Activated T-cell treated with anti-CD3 and anti-CD28 coated beads for 1 hour (primary cell): ENCODE data around the gene MARK2.

Experiments used
- DNase-seq: peaks from one replicate; pipeline ENCODE4 v3.0.0-alpha.2; 2020; ENCODE audit warnings: low read depth

Gene MARK2

DNA sequence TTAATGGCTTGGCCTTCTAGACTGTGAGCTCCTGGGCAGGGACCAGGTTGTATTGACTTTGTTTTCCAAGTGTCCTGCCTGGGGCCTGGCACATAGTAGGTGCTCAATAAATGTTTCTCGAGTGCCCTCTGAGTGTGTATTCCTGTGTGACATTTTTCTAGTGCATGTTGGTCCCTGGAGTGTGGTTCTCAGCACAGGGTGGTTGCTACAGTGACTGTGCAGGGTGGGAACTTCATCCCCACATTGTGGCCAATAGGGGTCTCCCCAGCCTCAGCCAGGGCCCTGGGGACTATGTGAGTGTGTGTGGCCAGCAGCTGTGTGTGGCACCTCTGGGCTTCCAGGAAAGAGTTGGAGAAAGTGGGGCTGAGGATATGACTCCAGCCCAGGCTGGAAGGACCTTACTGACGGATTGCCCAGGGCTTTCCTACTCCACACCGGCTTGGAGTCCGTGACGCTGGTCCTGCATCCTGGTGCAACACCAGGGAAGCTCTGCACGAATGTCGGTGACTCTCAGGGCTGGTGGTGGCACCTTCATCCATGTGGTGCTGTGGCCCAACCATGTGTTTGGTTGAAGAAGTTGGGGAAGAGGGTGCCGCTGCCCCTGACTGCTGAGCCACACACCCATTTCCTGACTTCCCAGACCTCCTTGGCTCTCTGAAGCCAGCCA lies 9.0 kb upstream of the MARK2 start:
- no peak for DNase-seq

DNA sequence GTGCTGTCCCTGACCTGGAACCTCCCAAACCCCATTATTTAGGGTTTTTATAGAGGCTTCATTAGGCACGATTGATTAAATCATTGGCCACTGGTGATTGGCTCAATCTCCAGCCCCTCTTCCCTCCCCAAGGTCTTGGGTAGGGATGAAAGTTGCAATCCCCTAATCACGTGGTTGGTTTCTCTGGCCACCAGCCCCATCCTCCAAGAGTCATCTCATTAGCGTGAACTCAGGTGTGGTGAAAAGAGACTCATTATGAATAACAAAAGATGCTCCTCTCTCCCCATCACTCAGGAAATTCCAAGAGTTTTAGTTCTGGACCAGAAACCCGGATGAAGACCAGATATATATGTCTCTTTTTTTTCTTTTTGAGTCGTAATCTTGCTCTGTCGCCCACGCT lies 7.6 kb upstream of the MARK2 start:
- no peak for DNase-seq

DNA sequence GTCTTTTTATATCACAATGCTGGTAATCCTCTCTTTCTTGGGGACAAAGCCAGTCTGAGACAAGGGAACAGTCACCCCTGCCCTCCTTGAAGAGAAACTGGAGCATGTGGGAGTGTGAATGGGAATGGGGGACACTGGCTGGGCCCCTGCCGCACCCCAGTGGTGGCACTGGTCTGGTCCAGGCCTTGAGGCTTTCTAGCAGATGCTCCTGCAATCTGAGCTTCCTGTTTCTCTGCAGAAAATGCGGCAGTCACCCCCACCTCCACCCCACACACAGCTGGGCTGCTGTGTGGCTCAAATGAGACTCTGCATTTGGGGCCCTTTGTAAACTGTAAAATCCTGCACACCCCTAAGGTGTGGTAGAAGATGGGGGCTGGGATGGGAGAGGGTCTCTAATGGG lies 6.6 kb upstream of the MARK2 start:
- DNase-seq = no peak

DNA sequence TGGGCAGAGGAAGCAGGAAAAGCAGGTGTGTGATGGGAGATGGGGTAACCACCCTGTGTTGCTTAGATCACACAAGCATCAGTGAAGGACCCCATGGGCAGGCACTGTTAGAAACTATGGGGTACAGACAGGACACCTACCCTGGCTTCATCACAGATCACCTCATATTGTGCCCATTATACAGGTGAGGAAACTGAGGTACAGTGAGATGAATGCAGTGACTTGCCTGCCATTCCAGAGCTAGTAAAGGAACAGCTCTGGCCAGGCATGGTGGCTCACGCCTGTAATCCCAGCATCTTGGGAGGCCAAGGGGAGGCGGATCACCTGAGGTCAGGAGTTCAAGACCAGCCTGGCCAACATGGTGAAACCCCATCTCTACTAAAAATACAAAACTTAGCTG lies 5.9 kb upstream of the MARK2 start:
- no peak for DNase-seq

DNA sequence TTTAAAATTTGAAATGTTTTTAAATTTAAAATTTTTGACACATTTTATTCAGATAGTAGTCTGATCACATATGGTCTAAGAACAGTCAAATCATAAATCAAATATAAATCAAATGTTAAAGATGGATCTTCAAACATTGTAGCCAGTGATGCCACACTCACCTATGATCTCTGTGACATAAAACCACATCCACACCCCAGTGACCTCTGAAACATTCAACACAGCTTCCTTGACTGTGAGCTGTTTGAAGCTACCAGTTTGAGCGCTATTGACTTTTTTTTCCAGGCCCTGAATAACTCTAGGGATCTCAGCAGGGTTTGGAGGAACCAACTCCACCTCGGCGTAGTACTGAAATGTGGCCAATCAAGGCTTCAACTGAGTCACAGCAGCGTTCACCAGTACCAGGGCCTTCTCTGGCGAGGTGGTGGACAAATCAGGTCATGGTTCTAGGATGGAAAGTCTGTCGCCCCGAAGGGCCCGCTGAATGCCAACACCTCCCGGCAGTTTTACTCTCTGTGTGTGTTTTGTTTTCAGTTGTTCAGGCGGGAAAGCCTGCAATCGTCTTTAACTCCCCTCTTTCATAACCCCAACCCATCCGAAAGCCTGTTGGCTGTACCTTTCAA lies 4.3 kb upstream of the MARK2 start:
- DNase-seq = no peak

DNA sequence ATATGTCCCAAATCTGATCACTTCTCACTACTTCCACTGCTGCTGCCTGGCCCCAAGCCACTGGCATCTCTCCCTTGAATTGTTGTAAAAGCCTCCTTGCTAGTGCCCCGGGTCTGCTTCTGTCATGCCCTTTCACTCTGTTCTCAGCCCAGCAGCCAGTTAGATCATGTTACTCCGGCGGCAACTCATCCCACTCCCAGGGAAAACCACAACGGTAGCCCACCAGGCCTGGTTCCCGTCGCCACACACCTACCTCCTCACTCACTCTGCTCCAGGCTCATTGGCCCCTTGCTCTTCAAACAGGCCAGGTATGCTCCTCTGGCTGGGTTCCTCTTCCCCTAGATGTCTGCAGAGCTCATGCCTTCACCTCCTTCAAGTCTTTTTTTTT lies 3.8 kb upstream of the MARK2 start:
- DNase-seq = no peak

DNA sequence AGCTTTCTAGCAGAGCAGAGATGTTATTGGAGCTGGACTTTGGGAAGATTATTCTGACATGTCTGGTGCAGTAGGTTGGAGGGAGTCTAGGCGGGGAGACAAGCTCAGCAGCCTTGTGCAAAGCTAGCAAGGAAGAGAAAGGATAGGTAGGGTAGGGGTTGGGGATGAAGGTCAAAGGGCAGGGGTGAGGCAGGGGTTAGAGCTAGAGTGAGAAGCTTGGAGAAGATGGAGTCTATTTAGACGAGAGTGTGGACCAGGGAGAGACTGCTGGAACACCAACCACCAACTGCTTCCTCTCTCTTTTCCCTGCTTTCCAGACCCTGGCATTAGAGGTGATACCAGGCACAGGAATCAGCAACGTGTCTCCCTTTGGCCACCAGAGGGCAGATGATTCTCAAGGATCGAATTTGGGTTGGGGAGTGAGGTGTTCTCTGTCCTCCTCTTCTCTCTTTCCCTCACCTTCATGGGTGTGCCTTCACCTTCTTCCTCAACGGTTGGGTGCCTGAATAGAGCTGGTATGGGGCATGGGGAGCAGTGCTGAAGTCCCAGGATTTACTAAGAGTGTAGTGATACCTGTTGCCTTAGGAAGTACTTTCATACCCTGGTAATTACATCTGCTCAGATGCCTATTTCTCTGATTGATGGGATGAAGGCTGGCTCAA lies 1.8 kb upstream of the MARK2 start:
- peak; percentile 66 for DNase-seq

DNA sequence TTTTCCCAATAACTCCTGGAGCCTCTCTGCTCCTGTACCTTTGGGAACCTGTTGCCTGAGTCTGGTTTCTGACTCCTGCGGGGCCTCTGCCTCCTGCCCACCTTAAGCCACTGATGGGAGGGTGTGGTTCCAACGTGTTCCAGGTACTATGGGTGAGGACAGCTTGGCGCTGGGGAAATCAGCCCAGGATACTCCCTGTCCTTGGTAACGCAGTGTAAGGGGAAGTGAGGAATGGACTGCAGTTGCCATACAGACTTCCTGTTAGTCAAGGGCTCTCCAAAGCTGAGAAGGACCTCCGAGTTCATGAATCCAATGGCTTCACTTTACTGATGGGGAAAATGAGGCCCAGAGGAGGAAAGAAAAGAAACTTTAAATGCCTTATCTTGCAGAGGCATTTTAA lies 1.2 kb upstream of the MARK2 start:
- no peak for DNase-seq

DNA sequence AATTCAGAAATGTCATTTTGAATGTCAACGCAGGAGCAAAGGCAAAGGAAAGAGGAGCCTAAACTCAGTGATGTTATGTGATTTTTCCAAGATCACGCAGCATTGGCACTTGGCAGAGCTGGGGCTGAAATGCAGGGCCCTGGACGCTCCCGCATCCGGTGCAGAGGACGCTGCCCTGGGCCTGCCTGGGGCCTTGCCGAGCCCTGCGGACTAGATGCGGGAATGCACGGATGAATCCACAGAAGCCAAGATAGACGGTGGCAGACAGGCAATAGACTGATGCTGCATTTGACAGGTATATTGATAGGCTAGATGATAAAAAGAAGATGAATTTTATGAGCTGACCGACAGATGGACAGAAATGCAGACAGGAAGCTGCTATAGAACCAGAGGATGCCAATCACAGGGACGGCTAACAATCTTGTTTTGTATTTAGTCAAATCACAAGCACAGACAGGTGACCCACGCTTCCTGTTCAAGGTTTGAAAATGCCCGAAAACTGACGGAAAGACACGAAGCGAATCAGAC lies 696 bp upstream of the MARK2 start:
- DNase-seq = no peak

DNA sequence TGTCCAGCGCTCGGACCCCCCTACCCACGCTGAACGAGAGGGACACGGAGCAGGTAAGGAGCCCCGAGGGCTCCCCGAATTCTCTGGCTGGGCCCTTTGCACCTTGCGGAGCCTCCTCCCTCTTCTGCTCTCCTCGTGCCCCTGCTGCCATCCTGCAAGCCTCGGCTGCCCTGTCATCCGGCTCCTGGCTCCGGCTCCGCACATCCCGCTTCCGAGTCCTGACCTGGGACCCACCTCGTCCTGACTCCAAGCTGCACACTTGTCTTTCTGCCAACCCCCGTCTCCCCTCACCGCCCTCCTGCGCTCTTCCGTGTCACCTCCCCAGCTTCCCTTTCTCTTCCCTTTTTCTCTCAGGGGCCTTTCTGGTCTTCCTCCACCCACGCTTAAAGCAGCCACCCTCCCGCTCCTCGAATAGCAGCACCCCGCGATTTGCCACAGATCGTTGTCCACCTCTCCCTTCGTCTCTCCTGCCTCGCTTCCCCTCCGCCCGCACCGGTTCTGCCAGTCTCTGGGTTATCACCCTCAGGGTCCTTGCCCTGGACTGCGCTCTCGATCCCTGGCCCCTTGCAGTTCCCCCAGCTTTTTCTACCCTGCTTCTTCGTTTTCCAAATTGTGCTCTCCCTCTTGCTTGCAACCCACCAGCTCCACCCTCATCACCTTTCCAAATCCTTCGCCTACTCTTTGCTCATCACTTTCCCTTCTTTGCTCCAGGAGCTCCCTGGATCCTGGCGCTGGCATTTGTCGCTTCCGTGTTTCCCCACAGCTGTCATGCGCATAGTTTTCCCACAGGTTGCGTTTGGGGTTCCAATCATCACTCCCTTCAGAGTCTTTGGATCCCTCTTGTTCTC lies 822 bp downstream of the MARK2 start:
- no peak for DNase-seq

DNA sequence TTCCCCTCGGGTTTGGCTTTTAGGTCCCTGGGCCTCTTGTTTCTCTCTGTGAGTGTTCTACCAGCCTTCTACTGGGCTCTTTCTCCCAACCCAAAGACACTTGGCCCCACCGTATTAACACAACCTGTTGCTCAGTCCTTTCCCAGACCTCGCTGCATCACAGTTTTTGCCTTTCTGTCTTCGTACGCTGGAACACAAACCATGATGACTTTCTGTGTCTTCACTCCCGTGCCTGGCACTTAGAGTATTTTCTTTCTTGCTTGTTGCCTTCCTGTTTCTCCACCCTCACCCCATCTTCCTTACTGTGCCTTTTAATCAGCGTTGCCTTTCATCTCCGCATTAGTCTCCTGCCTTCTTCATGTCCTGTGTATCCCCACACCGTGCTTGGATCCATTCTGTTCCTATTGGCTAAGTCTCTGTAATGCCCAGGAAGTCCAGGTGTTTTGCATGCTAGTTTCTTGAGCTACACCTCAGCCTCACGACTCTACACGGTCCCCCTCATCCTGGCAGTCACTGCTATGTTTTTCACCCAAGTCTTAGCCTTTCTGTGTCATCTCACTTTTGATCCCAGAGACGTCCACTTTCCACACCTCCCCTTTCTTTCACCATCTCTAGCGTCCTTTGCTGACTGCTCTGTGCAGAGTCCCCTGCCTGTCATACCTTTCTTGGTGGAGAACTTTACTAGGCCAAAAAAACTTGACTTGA lies 1.6 kb downstream of the MARK2 start:
- no peak for DNase-seq

DNA sequence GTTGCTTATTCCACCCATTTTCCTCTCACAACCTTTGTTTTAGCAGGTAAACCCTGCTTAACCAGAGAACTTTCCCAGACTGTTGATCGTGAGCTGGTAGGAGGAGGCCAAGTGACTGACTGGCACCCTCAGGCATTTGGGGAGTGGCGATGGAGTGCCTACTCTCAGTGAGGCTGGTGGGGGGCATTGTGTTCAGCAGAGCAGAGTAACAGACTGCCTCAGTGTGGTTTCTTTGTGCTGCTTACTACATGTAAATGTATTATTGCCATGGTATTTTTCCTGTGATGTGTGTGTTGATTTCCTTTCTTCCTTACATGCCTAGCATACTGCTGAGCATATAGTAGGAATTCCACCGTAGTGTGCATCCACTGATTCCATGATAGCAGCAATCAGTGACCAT lies 2.6 kb downstream of the MARK2 start:
- no peak for DNase-seq

DNA sequence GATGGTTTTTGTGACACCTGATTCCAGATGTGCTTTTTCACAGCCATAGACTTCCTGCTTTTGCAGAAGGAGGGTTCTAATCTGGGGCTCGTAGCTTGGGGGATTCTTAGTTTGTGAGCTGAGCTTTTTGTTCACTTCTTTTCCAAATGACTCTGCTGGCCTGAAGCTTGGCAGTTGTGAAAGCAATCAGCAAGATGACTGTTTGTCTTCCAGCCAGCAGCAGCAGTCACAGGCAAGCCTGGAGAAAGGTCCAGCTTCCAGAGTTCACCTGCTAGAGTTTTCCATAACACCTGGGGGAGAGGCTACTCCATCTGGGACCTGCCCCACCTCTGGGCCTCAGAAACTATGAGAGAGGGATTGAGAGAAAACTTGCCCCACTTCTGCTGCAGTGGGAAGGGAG lies 4.1 kb downstream of the MARK2 start:
- no peak for DNase-seq

DNA sequence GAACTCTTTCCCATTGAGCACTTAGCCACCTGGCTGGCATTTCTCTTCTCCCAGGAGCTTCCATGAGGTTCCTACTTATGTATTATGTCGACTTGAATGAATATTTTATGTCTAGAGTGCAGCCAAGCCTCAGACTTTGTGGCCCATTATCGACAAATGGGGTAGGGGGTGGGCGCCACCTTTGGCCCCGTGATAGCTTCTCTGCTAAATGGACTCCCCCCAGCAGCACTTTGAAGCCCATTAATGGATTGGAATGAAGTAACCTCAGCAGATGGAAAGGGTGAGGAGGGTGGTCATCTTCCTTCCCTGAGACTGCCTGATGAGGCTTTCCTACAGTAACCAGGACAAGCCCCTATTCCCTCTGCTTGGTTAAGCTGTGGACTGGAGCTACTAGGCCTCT lies 5.9 kb downstream of the MARK2 start:
- DNase-seq = no peak

DNA sequence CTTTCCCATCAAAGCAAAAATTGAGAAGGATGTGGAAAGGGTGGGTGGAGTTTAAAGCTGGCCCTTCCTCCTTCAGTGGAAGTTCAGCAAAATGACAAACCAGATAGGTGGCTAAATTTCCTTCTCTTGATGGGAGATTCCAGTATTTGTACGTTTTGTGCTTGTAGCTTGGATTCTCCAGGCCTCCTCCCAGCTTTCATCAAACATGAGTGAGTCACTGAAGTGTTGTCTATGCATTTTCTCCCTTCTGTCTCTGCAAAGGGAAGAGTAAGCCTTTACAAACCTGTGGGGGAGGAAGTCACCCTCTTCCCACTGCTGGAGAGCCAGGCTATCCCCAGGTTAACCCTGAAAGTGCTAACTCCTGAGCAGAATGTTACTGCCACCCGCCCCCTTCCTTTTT lies 6.4 kb downstream of the MARK2 start:
- no peak for DNase-seq

DNA sequence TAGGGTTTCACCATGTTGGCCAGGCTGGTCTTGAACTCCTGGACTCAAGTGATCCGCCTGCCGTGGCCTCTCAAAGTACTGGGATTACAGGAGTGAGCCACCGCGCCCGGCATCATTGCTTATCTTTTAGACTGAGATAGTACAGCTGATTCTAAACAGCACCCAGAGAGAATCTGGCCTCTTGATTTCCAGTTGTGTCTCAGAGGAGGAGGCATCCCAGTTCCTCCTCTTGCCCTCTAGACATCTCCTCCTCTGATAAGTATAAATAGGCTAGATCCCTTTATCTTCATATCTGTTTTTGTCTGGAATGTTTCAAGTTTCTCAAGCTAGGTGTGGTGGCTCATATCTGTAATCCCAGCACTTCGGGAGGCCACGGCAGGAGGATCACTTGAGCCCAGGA lies 7.0 kb downstream of the MARK2 start:
- no peak for DNase-seq

DNA sequence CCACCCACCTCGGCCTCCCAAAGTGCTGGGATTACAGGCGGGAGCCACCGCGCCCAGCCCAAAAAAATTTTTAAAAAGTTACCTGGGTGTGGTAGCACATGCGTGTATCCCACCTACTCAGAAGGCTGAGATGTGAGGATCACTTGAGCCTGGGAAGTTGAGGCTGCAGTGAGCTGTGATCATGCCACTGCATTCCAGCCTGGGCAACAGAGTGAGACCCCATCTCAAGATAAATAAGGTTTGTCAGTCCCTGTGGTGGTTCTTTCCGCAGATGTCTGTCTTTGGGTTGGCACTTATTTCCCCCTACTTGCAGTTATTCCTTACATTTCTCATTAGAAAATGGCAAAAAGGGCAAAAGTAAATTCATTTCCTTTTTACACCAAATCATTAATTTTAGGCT lies 8.0 kb downstream of the MARK2 start:
- DNase-seq = no peak

DNA sequence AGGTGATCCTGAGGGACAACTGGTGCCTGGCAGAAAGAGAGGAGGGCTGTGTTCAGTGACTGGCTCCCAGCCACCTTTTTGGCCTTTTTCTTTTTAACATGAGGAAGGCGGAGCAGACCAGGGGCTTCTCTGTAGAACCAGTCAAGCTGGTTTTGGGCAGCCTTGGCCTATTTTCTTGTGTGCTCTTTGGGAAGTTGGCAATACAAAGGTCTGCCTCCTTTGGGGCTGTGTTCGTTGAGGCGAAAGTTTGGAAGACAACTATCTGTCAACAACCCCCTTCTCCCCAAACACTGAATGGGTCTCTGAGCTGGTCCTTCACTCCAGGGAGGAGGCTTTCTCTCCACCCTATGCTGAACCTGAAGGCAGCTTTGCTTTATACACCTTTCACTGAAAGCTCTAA lies 8.5 kb downstream of the MARK2 start:
- no peak for DNase-seq

DNA sequence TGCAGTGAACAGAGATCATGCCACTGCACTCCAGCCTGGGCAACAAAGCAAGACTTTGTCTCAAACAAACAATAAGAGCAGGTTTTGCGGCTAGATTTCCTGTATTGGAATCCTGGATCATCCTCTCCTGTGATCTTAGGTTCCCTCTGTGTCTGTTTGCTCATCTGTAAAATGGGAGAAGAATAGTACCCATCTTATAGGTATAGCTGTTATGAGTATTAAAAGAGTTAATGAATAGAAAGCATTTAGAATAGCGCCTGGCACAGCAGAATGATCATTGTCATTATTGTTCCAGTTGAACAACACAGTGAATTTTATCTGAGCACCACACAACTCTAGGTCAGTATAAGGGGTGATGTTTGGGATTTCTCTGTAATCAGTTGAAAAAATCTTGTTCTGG lies 10.8 kb downstream of the MARK2 start:
- DNase-seq = no peak

DNA sequence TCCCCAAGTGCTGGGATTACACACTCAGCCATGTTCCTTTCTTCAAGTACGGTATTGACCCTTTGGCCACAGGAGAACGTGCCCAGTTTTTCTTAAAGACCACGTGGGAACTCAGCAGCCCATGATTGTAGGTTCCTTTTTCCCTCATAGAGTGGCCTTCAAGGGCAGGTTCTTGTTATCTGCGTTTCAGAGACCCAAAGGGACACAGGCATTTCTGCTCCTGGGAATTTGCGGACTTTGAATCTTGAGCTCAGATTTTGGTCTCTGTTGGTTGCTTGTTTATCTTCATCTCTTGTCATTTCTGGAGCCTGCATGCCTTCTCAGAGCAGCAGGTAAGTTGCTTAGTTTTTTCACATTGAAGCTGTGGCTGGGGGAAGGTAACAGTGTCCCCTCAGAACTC lies 12.0 kb downstream of the MARK2 start:
- no peak for DNase-seq

DNA sequence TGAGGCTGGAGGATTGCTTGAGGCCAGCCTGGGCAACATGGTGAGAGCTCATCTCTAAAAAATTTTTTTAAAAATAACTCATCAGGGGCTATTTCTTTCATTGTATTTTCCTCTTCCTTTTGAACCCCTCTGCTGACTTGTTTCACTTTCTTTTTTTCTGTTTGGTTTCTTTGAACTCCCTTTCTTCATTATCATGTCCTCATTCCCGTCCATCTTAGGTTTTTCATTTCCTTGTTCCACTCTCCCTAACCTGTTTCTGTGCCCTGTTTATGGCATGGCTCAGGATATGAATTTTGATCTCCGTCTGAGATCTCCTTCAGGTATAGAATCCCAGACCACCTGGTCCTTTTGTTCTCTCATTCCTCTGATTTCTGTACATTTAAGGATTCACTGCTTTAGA lies 12.5 kb downstream of the MARK2 start:
- no peak for DNase-seq

DNA sequence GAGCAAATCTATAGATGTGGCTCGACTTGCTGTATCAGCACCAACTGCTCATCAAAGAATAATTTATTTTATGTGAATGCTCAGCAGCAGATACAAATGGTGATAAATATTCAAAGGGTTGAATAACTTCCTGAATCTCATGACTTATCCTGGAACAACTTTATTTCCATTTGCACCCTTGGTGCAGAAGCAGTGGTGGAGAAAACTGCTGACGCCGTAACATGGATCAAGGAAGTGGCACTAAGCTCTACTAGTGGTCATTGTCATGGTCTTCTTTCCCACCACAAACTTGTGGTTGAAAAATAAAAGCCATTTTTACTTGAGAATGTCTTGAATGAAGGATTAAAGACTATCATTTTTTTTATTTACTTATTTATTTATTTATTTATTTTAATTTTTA lies 14.6 kb downstream of the MARK2 start:
- no peak for DNase-seq
